PC-3 (cell line): ENCODE measurements around the gene VCAN. TPM values are rescaled to one million over a fixed set of nuclear protein-coding genes. Genes with fewer than 3 reads are reported as not detected.

Source experiments
- ATAC-seq: fragments of 200-7000 bp; cut with Tn5 transposase; 2 replicates; pipeline ENCODE4 v1.9.1; 2020; ENCODE audit warnings: mild to moderate bottlenecking, moderate library complexity
- BruUV-seq: library from RNA; stranded (reverse); fragments of 400-500 nt; replicated peaks from 2 replicates; lab custom pipeline; 2021; lab: Mats Ljungman, UMichigan
- CTCF ChIA-PET: fragments of 300-600 bp; sonication (Branson Sonifier 250); formaldehyde crosslinking; loops from one replicate; lab custom pipeline; 2022; ENCODE audit warnings: antibody characterized with exemption; lab: Charles Lee
- POLR2A ChIA-PET: fragments of 300-600 bp; sonication (Branson Sonifier 250); formaldehyde crosslinking; loops from one replicate; lab custom pipeline; 2022; ENCODE audit warnings: antibody characterized with exemption; ENCODE audit not compliant: unreplicated experiment; lab: Charles Lee
- DNase-seq: peaks from one replicate; pipeline ENCODE4 v3.0.0-alpha.2; 2015
- H2AFZ ChIP-seq: fragments of 300-600 bp; sonication (generic); 2 replicates; pipeline ENCODE4 v1.6.0; 2016; ENCODE audit warnings: antibody characterized with exemption, low read length
- H3F3A ChIP-seq: fragments of 300-600 bp; sonication (generic); one replicate; pipeline ENCODE4 v1.6.0; 2017; ENCODE audit warnings: antibody characterized with exemption, low read length, control low read depth, mild to moderate bottlenecking; ENCODE audit not compliant: unreplicated experiment
- H3K27ac ChIP-seq: fragments of 300-600 bp; sonication (generic); 2 replicates; pipeline ENCODE4 v1.5.1; 2016; ENCODE audit warnings: mild to moderate bottlenecking, low read length
- H3K27me3 ChIP-seq: fragments of 300-600 bp; sonication (generic); 2 replicates; pipeline ENCODE4 v1.6.1; 2016; ENCODE audit warnings: low read length, mixed read lengths
- H3K36me3 ChIP-seq: fragments of 300-600 bp; sonication (generic); 2 replicates; pipeline ENCODE4 v1.6.1; 2016; ENCODE audit warnings: low read depth, mixed run types, low read length, mixed read lengths
- H3K4me1 ChIP-seq: fragments of 300-600 bp; sonication (generic); 2 replicates; pipeline ENCODE4 v1.5.1; 2016; ENCODE audit warnings: low read length; ENCODE audit not compliant: insufficient read depth
- H3K4me2 ChIP-seq: fragments of 300-600 bp; sonication (generic); 2 replicates; pipeline ENCODE4 v1.6.0; 2016; ENCODE audit warnings: low read length
- H3K4me3 ChIP-seq: fragments of 300-600 bp; sonication (generic); 2 replicates; pipeline ENCODE4 v1.5.1; 2016; ENCODE audit warnings: mild to moderate bottlenecking, low read length, mixed read lengths
- H3K79me2 ChIP-seq: fragments of 300-600 bp; sonication (generic); 2 replicates; pipeline ENCODE4 v1.6.1; 2017; ENCODE audit warnings: low read length, mixed read lengths
- H3K9ac ChIP-seq: fragments of 300-600 bp; sonication (generic); 2 replicates; pipeline ENCODE4 v1.6.0; 2016; ENCODE audit warnings: mild to moderate bottlenecking, low read length
- H3K9me2 ChIP-seq: fragments of 300-600 bp; sonication (generic); replicated peaks from 2 replicates; pipeline ENCODE4 v1.6.1; 2016; ENCODE audit warnings: mixed run types, low read length, mixed read lengths
- H3K9me3 ChIP-seq: fragments of 300-600 bp; sonication (generic); 2 replicates; pipeline ENCODE4 v1.6.1; 2016; ENCODE audit warnings: low read length, mixed read lengths
- H4K20me1 ChIP-seq: fragments of 300-600 bp; sonication (generic); 2 replicates; pipeline ENCODE4 v1.6.1; 2016; ENCODE audit warnings: low read length, mixed read lengths
- CTCF ChIP-seq: fragments of 300-600 bp; sonication (generic); conservative IDR thresholded peaks from 2 replicates; pipeline ENCODE4 v1.5.1; 2017; ENCODE audit warnings: antibody characterized with exemption, low read depth, mild to moderate bottlenecking, low read length
- EZH2 ChIP-seq: fragments of 300-600 bp; sonication (generic); IDR thresholded peaks from one replicate; pipeline ENCODE4 v1.6.1; 2017; ENCODE audit warnings: antibody characterized with exemption, mild to moderate bottlenecking, low read length; ENCODE audit not compliant: unreplicated experiment
- EZH2phosphoT487 ChIP-seq: fragments of 300-600 bp; sonication (generic); IDR thresholded peaks from 2 replicates; pipeline ENCODE4 v1.6.1; 2018; ENCODE audit warnings: mild to moderate bottlenecking, antibody characterized with exemption, low read length, borderline replicate concordance
- intact Hi-C: fragments of 100-400 bp; cut with micrococcal nuclease; formaldehyde crosslinking; loops from 2 replicates; pipeline ENCODE4 v1.9.0; 2023
- total RNA-seq: library from RNA; depleted of rRNA; stranded (reverse); fragments of >200 nt; gene quantifications from 2 replicates; pipeline ENCODE4 v1.2.3, GENCODE V29; 2014

Gene VCAN
- total RNA-seq, 1 experiment from 2014 or later: 6.2 TPM

GRCh38 chr5:83526289-83526688 is 54.7 kb downstream of the VCAN start:
- no peak overlapping the region for H3K4me3 ChIP-seq
- H3F3A ChIP-seq: no peaks in the 10 kb centered on the region
- BruUV-seq: no TSS peak
- H3K9me3 ChIP-seq: no peaks in the 10 kb centered on the region
- no peak overlapping the region for H3K9ac ChIP-seq
- no peak overlapping the region for H3K27ac ChIP-seq
- intact Hi-C loops: no loop called here
- no peak for ATAC-seq
- ChIA-PET POLR2A (no interaction called here), CTCF (no interaction called here)
- H4K20me1 ChIP-seq: no peaks in the 10 kb centered on the region
- no peaks in the 10 kb centered on the region for H3K4me1 ChIP-seq
- no peaks in the 10 kb centered on the region for H3K27me3 ChIP-seq
- H3K36me3 ChIP-seq: no peaks in the 10 kb centered on the region
- DNase-seq: no peak
- no peaks in the 10 kb centered on the region for H3K79me2 ChIP-seq
- no peaks in the 10 kb centered on the region for H3K9me2 ChIP-seq
- H2AFZ ChIP-seq: no peak overlapping the region
- no peak overlapping the region for H3K4me2 ChIP-seq
- no peak for TF ChIP-seq CTCF
- no peak for TF ChIP-seq EZH2phosphoT487
- TF ChIP-seq EZH2: no peak

GRCh38 chr5:83527221-83527620 is 55.7 kb downstream of the VCAN start:
- intact Hi-C loops: no loop called here
- DNase-seq: no peak
- Histone ChIP-seq H4K20me1 (no peaks in the 10 kb centered on the region), H3K27me3 (no peaks in the 10 kb centered on the region), H3K9me2 (no peaks in the 10 kb centered on the region), H3K79me2 (no peaks in the 10 kb centered on the region), H3K27ac (no peak overlapping the region), H3K36me3 (no peaks in the 10 kb centered on the region), H3K4me3 (no peak overlapping the region), H3K9me3 (no peaks in the 10 kb centered on the region), H3K4me1 (no peaks in the 10 kb centered on the region), H3K9ac (no peak overlapping the region), H3K4me2 (no peak overlapping the region), H3F3A (no peaks in the 10 kb centered on the region), H2AFZ (no peak overlapping the region)
- no peak for TF ChIP-seq EZH2
- TF ChIP-seq EZH2phosphoT487: no peak
- no peak for TF ChIP-seq CTCF
- no peak for ATAC-seq
- no TSS peak for BruUV-seq
- ChIA-PET POLR2A (no interaction called here), CTCF (no interaction called here)

GRCh38 chr5:83527722-83528438 is 56.3 kb downstream of the VCAN start:
- no TSS peak for BruUV-seq
- no peak for ATAC-seq
- no peaks in the 10 kb centered on the region for H4K20me1 ChIP-seq
- no peak overlapping the region for H3K9ac ChIP-seq
- H3K27me3 ChIP-seq: no peaks in the 10 kb centered on the region
- no peak overlapping the region for H3K4me3 ChIP-seq
- H3K36me3 ChIP-seq: no peaks in the 10 kb centered on the region
- H3K27ac ChIP-seq: no peak overlapping the region
- ChIA-PET POLR2A (no interaction called here), CTCF (no interaction called here)
- no peak for DNase-seq
- H3K79me2 ChIP-seq: no peaks in the 10 kb centered on the region
- H3K4me2 ChIP-seq: no peak overlapping the region
- intact Hi-C loops: no loop called here
- no peaks in the 10 kb centered on the region for H3K9me3 ChIP-seq
- H3F3A ChIP-seq: no peaks in the 10 kb centered on the region
- H2AFZ ChIP-seq: no peak overlapping the region
- no peaks in the 10 kb centered on the region for H3K4me1 ChIP-seq
- H3K9me2 ChIP-seq: no peaks in the 10 kb centered on the region
- TF ChIP-seq EZH2 (no peak), CTCF (no peak), EZH2phosphoT487 (no peak)
